ENCODE data around the gene FCN2.

Gene FCN2

GRCh38 chr9:134869554-134870300 lies 10.9 kb upstream of the FCN2 start:
- no peak for DNase-seq

DNA sequence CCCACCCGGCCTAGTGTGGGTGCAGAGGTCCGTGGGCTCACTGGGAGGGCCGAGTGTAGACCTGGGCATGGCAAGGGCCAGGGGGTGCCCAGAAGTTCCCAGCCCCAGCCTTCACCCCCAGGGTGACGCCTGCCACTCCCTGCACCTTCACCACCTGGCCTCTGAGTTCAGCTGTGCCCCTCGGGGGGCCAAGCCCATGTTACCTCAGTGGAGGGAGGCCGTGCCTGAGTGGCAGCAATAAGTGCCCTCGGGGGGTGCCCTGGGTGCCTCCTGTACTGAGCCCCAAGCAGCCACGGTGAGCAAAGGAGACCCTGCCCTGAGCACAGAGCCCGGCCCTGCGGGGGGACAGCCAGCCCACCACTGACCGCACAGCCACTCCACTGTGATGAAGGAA lies 10.3 kb upstream of the FCN2 start:
- DNase-seq = no peak

DNA sequence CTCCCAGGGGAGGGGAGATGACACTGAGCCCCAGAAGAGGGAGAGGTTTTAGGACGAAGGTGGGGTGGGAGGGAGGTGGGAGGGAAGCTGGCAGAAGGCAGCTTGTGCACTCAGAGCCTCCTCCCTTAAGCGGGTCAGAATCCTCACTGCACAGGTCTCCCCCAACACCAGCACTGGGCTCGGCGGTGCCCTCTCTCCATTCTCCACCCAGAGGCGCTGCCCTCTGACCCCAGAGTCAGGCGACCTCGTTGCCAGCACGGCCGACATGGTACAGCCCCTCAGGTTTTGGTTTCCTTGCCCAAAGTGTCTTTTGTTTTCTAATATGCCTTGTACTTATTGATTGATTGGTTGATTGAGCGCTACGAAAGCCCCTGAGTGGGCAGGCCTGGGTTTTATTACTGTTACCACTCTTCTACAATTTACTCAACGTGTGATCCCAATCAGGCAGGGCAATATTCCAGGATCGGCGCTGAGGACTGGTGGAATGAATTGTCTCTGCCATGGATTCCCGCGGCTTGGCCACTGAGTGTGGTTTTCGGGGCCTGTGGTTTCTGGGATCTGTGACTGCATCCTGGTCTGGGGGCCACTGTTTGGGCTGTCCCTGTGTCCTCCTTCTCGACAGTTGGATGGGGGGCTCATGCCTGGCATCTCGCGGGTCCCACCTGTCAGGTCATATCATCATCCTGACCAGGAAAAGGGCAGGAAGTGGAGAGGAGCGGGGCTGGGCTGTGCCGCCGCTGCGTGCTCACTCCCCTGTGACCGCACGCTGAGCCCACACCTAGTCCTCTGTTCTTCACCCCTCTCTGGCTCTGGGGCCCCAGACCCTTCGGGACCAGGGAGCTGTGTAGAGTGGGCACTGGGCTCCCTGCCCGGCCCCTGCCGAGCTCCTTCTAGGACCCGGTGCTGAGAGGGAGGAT lies 9.6 kb upstream of the FCN2 start:
- DNase-seq = no peak

- no peak for DNase-seq
Measured at GRCh38 chr9:134871697-134872340, 8.8 kb upstream of the FCN2 start.

GRCh38 chr9:134872482-134873231 lies 8.0 kb upstream of the FCN2 start:
- DNase-seq = no peak

DNA sequence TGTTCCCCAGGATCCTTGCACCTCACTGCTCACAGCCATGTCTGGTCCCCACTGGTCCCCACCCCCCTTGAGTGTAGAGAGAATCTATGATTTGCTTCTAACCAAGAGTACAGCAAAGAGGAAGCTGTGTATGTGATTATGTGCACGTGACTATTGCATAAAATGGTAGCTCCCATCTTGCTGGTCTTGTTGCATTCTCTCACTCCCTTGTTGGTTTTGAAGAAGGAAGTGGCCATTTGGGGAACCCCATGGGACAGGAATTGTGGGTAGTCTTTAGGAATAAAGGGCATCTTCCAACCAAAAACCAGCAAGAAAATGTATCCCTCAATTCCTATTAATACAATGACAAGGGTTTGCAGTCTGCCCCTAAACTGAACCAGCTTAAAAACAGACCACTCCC lies 5.2 kb upstream of the FCN2 start:
- peak; percentile 35 to 80 (median 56) for DNase-seq

DNA sequence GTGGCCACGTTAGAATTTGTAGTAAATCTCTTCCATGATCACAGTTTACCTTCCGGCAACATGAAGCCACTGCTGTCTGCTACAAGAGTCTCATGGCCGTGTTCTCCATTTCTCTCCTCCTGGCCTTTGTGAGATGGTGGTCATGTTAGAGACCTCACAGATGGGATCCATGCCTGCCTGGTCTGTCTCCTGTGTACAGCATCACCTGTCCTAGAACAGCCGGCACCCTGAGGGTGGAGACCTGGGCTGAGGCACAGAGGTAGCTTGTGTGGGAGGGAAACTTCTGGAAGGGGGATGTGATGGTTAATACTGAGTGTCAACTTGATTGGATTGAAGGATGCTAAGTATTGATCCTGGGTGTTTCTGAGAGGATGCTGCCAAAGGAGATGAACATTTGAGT lies 3.1 kb upstream of the FCN2 start:
- no peak for DNase-seq

GRCh38 chr9:134879664-134880483 lies 736 bp upstream of the FCN2 start:
- no peak for DNase-seq

GRCh38 chr9:134881313-134881670 lies 682 bp downstream of the FCN2 start:
- DNase-seq = no peak

- DNase-seq = no peak
Measured at GRCh38 chr9:134882204-134882785, 1.7 kb downstream of the FCN2 start.

GRCh38 chr9:134883040-134883782 lies 2.6 kb downstream of the FCN2 start:
- DNase-seq = no peak

- DNase-seq = no peak
Measured at GRCh38 chr9:134884492-134884891, 3.9 kb downstream of the FCN2 start.

- no peak for DNase-seq
Measured at GRCh38 chr9:134885001-134885678, 4.5 kb downstream of the FCN2 start.

- DNase-seq = no peak
Measured at GRCh38 chr9:134885679-134886412, 5.2 kb downstream of the FCN2 start.

DNA sequence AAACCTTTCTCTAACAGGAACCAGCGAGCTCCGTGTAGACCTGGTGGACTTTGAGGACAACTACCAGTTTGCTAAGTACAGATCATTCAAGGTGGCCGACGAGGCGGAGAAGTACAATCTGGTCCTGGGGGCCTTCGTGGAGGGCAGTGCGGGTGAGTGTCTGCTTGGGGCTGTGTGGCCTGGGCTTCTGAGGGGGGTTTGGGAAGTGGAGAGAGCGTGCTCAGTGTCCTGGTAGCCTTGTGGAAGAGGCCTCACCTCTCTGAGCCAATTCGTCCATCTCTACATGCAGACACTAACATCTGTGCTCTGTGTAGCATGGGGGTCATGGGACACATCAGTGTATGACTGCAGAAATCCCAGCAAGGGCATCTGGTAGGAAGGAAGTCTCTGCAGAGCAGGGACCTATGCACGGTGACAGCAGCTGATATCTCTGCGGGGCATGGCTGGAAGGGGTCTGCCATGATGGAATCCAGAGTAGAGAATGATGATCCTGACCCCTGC lies 5.9 kb downstream of the FCN2 start:
- DNase-seq = no peak

DNA sequence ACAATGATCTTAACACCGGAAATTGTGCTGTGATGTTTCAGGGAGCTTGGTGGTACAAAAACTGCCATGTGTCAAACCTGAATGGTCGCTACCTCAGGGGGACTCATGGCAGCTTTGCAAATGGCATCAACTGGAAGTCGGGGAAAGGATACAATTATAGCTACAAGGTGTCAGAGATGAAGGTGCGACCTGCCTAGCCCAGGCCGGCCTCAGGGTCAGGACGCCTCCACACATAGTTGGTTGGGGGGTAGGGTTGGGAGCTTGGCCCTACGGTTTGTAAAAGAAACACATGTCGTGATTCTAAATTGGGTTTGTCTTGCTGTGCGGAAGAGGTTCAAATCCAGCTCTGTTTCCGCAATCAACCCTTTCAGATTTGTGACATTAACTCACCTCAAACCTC lies 6.6 kb downstream of the FCN2 start:
- no peak for DNase-seq

GRCh38 chr9:134887686-134888602 lies 7.3 kb downstream of the FCN2 start:
- DNase-seq = peak; percentile 61 to 79 (median 72)

- DNase-seq = no peak
Measured at GRCh38 chr9:134888603-134889190, 8.1 kb downstream of the FCN2 start.

Data from suppressor macrophage (primary cell).